ENCODE results near the gene SEMA5A. TPM values are rescaled to one million over a fixed set of nuclear protein-coding genes. Genes with fewer than 3 reads are reported as not detected.

Gene SEMA5A
- total RNA-seq, 1 donor from 2014 or later, result 9.3 TPM

GRCh38 chr5:9587135-9587534, 41.3 kb upstream of the SEMA5A start:
- DNase-seq (ENCODE audit: extremely low spot score in 2 of 2), result no peak
- intact Hi-C loops (cut with DNase I), result no loop called here

GRCh38 chr5:9582406-9582805, 36.5 kb upstream of the SEMA5A start:
- TF ChIP-seq POLR2A (IDR thresholded peaks at IDR 0.05), result no peak
- TF ChIP-seq CTCF (IDR thresholded peaks at IDR 0.05), result no peak
- TF ChIP-seq POLR2AphosphoS5 (IDR thresholded peaks at IDR 0.05; ENCODE audit: insufficient read depth in 1 of 2, low read depth in 1 of 2), result no peak
- Histone ChIP-seq H3K27ac (no peak overlapping the region), H3K27me3 (no peaks in the 10 kb centered on the region), H3K36me3 (no peaks in the 10 kb centered on the region), H3K4me1 (no peaks in the 10 kb centered on the region), H3K9me3 (no peaks in the 10 kb centered on the region), H3K4me3 (no peak overlapping the region)
- intact Hi-C loops (cut with DNase I), result no loop called here
- no peak for DNase-seq (ENCODE audit: extremely low spot score in 2 of 2)

More at GRCh38 chr5:9587135-9587534, 41.3 kb upstream of the SEMA5A start:
- H3K27me3 ChIP-seq, result no peaks in the 10 kb centered on the region
- no peaks in the 10 kb centered on the region for H3K9me3 ChIP-seq
- no peaks in the 10 kb centered on the region for H3K36me3 ChIP-seq
- no peaks in the 10 kb centered on the region for H3K4me1 ChIP-seq
- no peak overlapping the region for H3K4me3 ChIP-seq
- TF ChIP-seq POLR2A (IDR thresholded peaks at IDR 0.05) (no peak), POLR2AphosphoS5 (IDR thresholded peaks at IDR 0.05; ENCODE audit: insufficient read depth in 1 of 2, low read depth in 1 of 2) (no peak), CTCF (IDR thresholded peaks at IDR 0.05) (no peak)
- no peak overlapping the region for H3K27ac ChIP-seq

- intact Hi-C loops (cut with DNase I), result no loop called here
- H3K9me3 ChIP-seq, result no peaks in the 10 kb centered on the region
- no peak overlapping the region for H3K27ac ChIP-seq
- TF ChIP-seq POLR2A (IDR thresholded peaks at IDR 0.05), result no peak
- no peak for TF ChIP-seq POLR2AphosphoS5 (IDR thresholded peaks at IDR 0.05; ENCODE audit: insufficient read depth in 1 of 2, low read depth in 1 of 2)
- no peak for TF ChIP-seq CTCF (IDR thresholded peaks at IDR 0.05)
- DNase-seq (ENCODE audit: extremely low spot score in 2 of 2), result no peak
- no peaks in the 10 kb centered on the region for H3K36me3 ChIP-seq
- H3K27me3 ChIP-seq, result no peaks in the 10 kb centered on the region
- H3K4me3 ChIP-seq, result no peak overlapping the region
- H3K4me1 ChIP-seq, result no peaks in the 10 kb centered on the region
Measured at GRCh38 chr5:9573796-9574195, 27.9 kb upstream of the SEMA5A start.

GRCh38 chr5:9572246-9572645, 26.4 kb upstream of the SEMA5A start:
- Histone ChIP-seq H3K27ac (no peak overlapping the region), H3K4me3 (no peak overlapping the region), H3K36me3 (no peaks in the 10 kb centered on the region), H3K27me3 (no peaks in the 10 kb centered on the region), H3K9me3 (no peaks in the 10 kb centered on the region), H3K4me1 (no peaks in the 10 kb centered on the region)
- no peak for DNase-seq (ENCODE audit: extremely low spot score in 2 of 2)
- no peak for TF ChIP-seq POLR2A (IDR thresholded peaks at IDR 0.05)
- no peak for TF ChIP-seq POLR2AphosphoS5 (IDR thresholded peaks at IDR 0.05; ENCODE audit: insufficient read depth in 1 of 2, low read depth in 1 of 2)
- no peak for TF ChIP-seq CTCF (IDR thresholded peaks at IDR 0.05)
- intact Hi-C loops (cut with DNase I), result no loop called here

GRCh38 chr5:9570876-9571275, 25.0 kb upstream of the SEMA5A start:
- H3K4me3 ChIP-seq, result no peak overlapping the region
- intact Hi-C loops (cut with DNase I), result no loop called here
- no peaks in the 10 kb centered on the region for H3K9me3 ChIP-seq
- no peaks in the 10 kb centered on the region for H3K4me1 ChIP-seq
- no peaks in the 10 kb centered on the region for H3K36me3 ChIP-seq
- no peaks in the 10 kb centered on the region for H3K27me3 ChIP-seq
- DNase-seq (ENCODE audit: extremely low spot score in 2 of 2), result no peak
- TF ChIP-seq POLR2A (IDR thresholded peaks at IDR 0.05) (no peak), CTCF (IDR thresholded peaks at IDR 0.05) (no peak), POLR2AphosphoS5 (IDR thresholded peaks at IDR 0.05; ENCODE audit: insufficient read depth in 1 of 2, low read depth in 1 of 2) (no peak)
- H3K27ac ChIP-seq, result no peak overlapping the region
